ENCODE measurements around the gene EPHB2. TPM values are rescaled to one million over a fixed set of nuclear protein-coding genes. Genes with fewer than 3 reads are reported as not detected.

EPHB2 gene
- polyA plus RNA-seq, 1 donor from 2014 or later = 22.8 TPM

DNA sequence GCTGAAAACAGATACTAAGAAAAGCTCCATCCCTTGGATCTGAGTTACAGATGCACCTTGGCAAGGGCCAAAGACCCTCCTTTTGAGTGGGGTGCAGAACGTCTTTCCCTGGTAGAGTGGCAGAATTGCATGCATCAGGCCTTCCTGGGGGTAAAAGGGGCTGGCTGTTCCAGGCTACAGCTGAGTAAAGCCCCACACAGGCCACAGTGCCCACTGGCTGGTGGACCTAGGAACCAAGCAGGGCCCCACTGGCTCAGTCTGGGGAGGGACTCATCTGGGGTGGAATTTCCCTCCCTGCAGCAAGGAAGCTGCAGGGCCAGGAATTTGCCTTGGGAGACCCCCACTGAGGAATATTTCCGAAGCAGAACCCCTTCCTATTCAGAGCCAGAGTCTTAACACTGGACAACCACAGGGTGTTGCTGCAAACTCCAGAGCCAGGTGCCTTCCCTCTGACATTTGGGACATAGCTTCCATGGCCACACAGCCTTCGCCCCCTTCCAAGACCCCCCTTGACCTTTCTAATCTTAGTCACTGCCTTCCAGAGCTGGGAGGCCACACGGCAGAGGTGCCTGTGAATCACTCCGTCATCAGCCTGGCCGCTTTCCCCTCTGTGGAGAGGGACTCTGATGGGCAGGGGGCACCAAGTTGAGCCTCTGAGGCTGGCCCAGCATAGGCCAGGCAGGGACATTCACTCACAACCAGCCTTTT is 209.5 kb downstream of the EPHB2 start:
- Histone ChIP-seq H3F3A (ENCODE audit: insufficient read depth, low read length, poor library complexity, severe bottlenecking) (no peaks in the 10 kb centered on the region), H3K9me2 (ENCODE audit: insufficient read depth, low read length) (no peaks in the 10 kb centered on the region), H3K27ac (ENCODE audit: low read length) (no peak overlapping the region), H4K20me1 (ENCODE audit: insufficient read depth) (no peaks in the 10 kb centered on the region), H3K9ac (ENCODE audit: low read length) (no peak overlapping the region), H3K9me3 (ENCODE audit: low read length) (no peaks in the 10 kb centered on the region), H3K79me2 (replicated peaks; ENCODE audit: insufficient read depth, low read length) (no peaks in the 10 kb centered on the region), H3K27me3 (ENCODE audit: insufficient read depth, low read depth, low read length) (no peaks in the 10 kb centered on the region), H2AFZ (ENCODE audit: low read depth, low read length) (no peak overlapping the region), H3K36me3 (ENCODE audit: insufficient read depth, low read length) (no peaks in the 10 kb centered on the region), H3K4me3 (ENCODE audit: low read length) (no peak overlapping the region), H3K4me2 (ENCODE audit: low read length) (no peak overlapping the region)
- TF ChIP-seq, protein P1, sequence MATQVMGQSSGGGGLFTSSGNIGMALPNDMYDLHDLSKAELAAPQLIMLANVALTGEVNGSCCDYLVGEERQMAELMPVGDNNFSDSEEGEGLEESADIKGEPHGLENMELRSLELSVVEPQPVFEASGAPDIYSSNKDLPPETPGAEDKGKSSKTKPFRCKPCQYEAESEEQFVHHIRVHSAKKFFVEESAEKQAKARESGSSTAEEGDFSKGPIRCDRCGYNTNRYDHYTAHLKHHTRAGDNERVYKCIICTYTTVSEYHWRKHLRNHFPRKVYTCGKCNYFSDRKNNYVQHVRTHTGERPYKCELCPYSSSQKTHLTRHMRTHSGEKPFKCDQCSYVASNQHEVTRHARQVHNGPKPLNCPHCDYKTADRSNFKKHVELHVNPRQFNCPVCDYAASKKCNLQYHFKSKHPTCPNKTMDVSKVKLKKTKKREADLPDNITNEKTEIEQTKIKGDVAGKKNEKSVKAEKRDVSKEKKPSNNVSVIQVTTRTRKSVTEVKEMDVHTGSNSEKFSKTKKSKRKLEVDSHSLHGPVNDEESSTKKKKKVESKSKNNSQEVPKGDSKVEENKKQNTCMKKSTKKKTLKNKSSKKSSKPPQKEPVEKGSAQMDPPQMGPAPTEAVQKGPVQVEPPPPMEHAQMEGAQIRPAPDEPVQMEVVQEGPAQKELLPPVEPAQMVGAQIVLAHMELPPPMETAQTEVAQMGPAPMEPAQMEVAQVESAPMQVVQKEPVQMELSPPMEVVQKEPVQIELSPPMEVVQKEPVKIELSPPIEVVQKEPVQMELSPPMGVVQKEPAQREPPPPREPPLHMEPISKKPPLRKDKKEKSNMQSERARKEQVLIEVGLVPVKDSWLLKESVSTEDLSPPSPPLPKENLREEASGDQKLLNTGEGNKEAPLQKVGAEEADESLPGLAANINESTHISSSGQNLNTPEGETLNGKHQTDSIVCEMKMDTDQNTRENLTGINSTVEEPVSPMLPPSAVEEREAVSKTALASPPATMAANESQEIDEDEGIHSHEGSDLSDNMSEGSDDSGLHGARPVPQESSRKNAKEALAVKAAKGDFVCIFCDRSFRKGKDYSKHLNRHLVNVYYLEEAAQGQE (IDR thresholded peaks at IDR 0.05; ENCODE audit: borderline replicate concordance) = no peak

DNA sequence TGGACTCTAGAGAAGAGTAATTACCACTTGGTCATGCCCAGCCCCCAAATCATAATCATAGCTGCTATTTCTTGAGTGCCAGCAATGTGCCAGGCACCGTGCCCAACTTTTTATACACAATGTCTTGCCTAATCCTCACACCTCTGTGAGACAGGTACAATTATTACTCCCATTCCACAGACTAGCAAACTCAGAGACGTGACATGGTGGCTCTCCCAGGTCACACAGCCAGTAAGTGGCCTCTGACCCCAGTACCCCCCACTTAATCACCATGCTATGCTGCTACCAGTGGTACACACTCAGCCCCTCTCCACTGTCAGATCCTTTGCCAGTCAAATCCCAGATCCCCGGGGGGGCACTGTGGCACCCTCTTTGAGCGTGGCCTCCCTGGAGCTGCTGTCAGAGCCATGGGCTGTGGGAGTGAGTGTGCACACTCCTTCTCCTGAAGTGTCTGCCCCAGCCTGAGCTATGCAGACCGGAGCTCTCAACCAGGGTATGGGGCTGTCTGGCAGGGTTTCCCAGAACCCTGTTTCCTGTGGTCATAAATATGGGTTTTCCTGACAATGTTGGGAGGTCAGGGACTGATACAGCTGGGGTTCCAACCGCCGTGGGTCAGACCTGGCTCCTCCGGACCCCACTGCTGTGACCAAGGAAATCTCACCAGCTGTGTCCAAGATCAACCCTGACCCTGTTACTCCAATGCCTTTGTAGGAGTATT is 210.3 kb downstream of the EPHB2 start:
- no peaks in the 10 kb centered on the region for H3K9me2 ChIP-seq (ENCODE audit: insufficient read depth, low read length)
- TF ChIP-seq MXI1 (conservative IDR thresholded peaks at IDR 0.05; ENCODE audit: poor library complexity, severe bottlenecking) = no peak
- no peak for TF ChIP-seq POLR2AphosphoS5 (IDR thresholded peaks at IDR 0.05)
- TF ChIP-seq, protein P2, sequence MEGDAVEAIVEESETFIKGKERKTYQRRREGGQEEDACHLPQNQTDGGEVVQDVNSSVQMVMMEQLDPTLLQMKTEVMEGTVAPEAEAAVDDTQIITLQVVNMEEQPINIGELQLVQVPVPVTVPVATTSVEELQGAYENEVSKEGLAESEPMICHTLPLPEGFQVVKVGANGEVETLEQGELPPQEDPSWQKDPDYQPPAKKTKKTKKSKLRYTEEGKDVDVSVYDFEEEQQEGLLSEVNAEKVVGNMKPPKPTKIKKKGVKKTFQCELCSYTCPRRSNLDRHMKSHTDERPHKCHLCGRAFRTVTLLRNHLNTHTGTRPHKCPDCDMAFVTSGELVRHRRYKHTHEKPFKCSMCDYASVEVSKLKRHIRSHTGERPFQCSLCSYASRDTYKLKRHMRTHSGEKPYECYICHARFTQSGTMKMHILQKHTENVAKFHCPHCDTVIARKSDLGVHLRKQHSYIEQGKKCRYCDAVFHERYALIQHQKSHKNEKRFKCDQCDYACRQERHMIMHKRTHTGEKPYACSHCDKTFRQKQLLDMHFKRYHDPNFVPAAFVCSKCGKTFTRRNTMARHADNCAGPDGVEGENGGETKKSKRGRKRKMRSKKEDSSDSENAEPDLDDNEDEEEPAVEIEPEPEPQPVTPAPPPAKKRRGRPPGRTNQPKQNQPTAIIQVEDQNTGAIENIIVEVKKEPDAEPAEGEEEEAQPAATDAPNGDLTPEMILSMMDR (IDR thresholded peaks at IDR 0.05; ENCODE audit: poor library complexity, severe bottlenecking) = no peak
- TF ChIP-seq TAF1 (IDR thresholded peaks at IDR 0.05; ENCODE audit: low read depth) = no peak
- TF ChIP-seq EZH2 (IDR thresholded peaks at IDR 0.05; ENCODE audit: borderline replicate concordance, insufficient read depth, low read length, poor library complexity, severe bottlenecking) = no peak
- TF ChIP-seq, protein P1 (IDR thresholded peaks at IDR 0.05; ENCODE audit: borderline replicate concordance) = no peak
- H3K4me3 ChIP-seq (ENCODE audit: low read length) = no peak overlapping the region
- no peak overlapping the region for H2AFZ ChIP-seq (ENCODE audit: low read depth, low read length)
- H3K27ac ChIP-seq (ENCODE audit: low read length) = no peak overlapping the region
- no peaks in the 10 kb centered on the region for H3K9me3 ChIP-seq (ENCODE audit: low read length)
- H3K79me2 ChIP-seq (replicated peaks; ENCODE audit: insufficient read depth, low read length) = no peaks in the 10 kb centered on the region
- no peaks in the 10 kb centered on the region for H4K20me1 ChIP-seq (ENCODE audit: insufficient read depth)
- no peak overlapping the region for H3K4me2 ChIP-seq (ENCODE audit: low read length)
- H3K27me3 ChIP-seq (ENCODE audit: insufficient read depth, low read depth, low read length) = no peaks in the 10 kb centered on the region
- H3K36me3 ChIP-seq (ENCODE audit: insufficient read depth, low read length) = no peaks in the 10 kb centered on the region
- H3F3A ChIP-seq (ENCODE audit: insufficient read depth, low read length, poor library complexity, severe bottlenecking) = no peaks in the 10 kb centered on the region
- no peak overlapping the region for H3K9ac ChIP-seq (ENCODE audit: low read length)
